HepG2 (cell line): ENCODE data around the gene BLVRB. TPM values are rescaled to one million over a fixed set of nuclear protein-coding genes. Genes with fewer than 3 reads are reported as not detected.

Experiments used
- ARNTL ChIP-seq: sonication (generic); formaldehyde crosslinking; IDR thresholded peaks from 2 replicates; pipeline ENCODE4 v1.4.0; 2020; ENCODE audit warnings: mild to moderate bottlenecking, missing genetic modification reagents
- ATF6 ChIP-seq: sonication (generic); formaldehyde crosslinking; conservative IDR thresholded peaks from 2 replicates; pipeline ENCODE4 v1.4.0; 2020; ENCODE audit warnings: missing genetic modification reagents
- CCAR2 ChIP-seq: fragments of 200-400 bp; formaldehyde crosslinking; optimal IDR thresholded peaks from 2 replicates; pipeline ENCODE3; 2018; ENCODE audit warnings: low read depth, mild to moderate bottlenecking, low read length, moderate library complexity
- ETV5 ChIP-seq: IDR thresholded peaks from 2 replicates; pipeline ENCODE4 v1.6.1; 2018; ENCODE audit warnings: missing biosample characterization, missing genetic modification reagents, inconsistent platforms, borderline replicate concordance
- FOXA1 ChIP-seq, 2 experiments: fragments of 450-650 bp in 1 of 2; sonication (generic) in 1 of 2; formaldehyde crosslinking in 1 of 2; IDR thresholded peaks; 2 replicates each; pipeline versions ENCODE4 v1.4.0 to v1.6.1; 2016 to 2020; ENCODE audit warnings: missing genetic modification reagents in 1 of 2
- FOXJ3 ChIP-seq: sonication (generic); formaldehyde crosslinking; IDR thresholded peaks from 2 replicates; pipeline ENCODE4 v1.4.0; 2020; ENCODE audit warnings: missing genetic modification reagents, mild to moderate bottlenecking, borderline replicate concordance
- FOXK1 ChIP-seq: sonication (generic); formaldehyde crosslinking; IDR thresholded peaks from 2 replicates; pipeline ENCODE4 v1.4.0; 2020; ENCODE audit warnings: low read depth, missing genetic modification reagents, borderline replicate concordance
- GABPA ChIP-seq, 2 experiments: IDR thresholded peaks; 2 replicates each; pipeline ENCODE4 v1.6.1; 2011 to 2016; ENCODE audit warnings: low read depth in 2 of 2, low read length in 1 of 2, missing biosample characterization in 1 of 2, missing genetic modification characterization in 1 of 2
- HDAC1 ChIP-seq: sonication (generic); formaldehyde crosslinking; IDR thresholded peaks from 2 replicates; pipeline ENCODE4 v1.5.1; 2020; ENCODE audit warnings: mild to moderate bottlenecking, missing genetic modification reagents
- HMGA1 ChIP-seq: sonication (generic); formaldehyde crosslinking; conservative IDR thresholded peaks from 2 replicates; pipeline ENCODE4 v1.4.0; 2020; ENCODE audit warnings: missing genetic modification reagents
- KDM2A ChIP-seq: sonication (generic); formaldehyde crosslinking; IDR thresholded peaks from 2 replicates; pipeline ENCODE4 v1.4.0; 2020; ENCODE audit warnings: low read depth, missing genetic modification reagents, borderline replicate concordance
- KLF9 ChIP-seq: IDR thresholded peaks from 2 replicates; pipeline ENCODE4 v1.6.1; 2016; ENCODE audit warnings: low read depth
- MTA1 ChIP-seq: sonication (generic); formaldehyde crosslinking; IDR thresholded peaks from 2 replicates; pipeline ENCODE4 v1.4.0; 2020; ENCODE audit warnings: missing genetic modification reagents, mild to moderate bottlenecking, borderline replicate concordance
- NFKB2 ChIP-seq: sonication (generic); formaldehyde crosslinking; IDR thresholded peaks from 2 replicates; pipeline ENCODE4 v1.4.0; 2020; ENCODE audit warnings: missing genetic modification reagents, borderline replicate concordance
- PCBP1 ChIP-seq: fragments of 200-400 bp; formaldehyde crosslinking; IDR thresholded peaks from 2 replicates; pipeline ENCODE4 v1.6.1; 2017; ENCODE audit warnings: mild to moderate bottlenecking, low read depth, low read length, borderline replicate concordance
- PHF8 ChIP-seq: sonication (generic); formaldehyde crosslinking; IDR thresholded peaks from 2 replicates; pipeline ENCODE4 v1.5.0; 2020; ENCODE audit warnings: missing genetic modification reagents
- POLR2G ChIP-seq: fragments of 200-400 bp; formaldehyde crosslinking; IDR thresholded peaks from 2 replicates; pipeline ENCODE4 v1.6.1; 2018; ENCODE audit warnings: mild to moderate bottlenecking, low read depth, low read length, moderate library complexity
- RXRA ChIP-seq: sonication (generic); formaldehyde crosslinking; IDR thresholded peaks from 2 replicates; pipeline ENCODE4 v1.5.1; 2020; ENCODE audit warnings: missing genetic modification reagents
- SAP130 ChIP-seq: IDR thresholded peaks from 2 replicates; pipeline ENCODE4 v1.6.1; 2016; ENCODE audit warnings: low read depth
- SIN3A ChIP-seq: IDR thresholded peaks from 2 replicates; pipeline ENCODE4 v1.6.1; 2011; ENCODE audit warnings: low read depth, mild to moderate bottlenecking, control low read depth, low read length, borderline replicate concordance
- TBX2 ChIP-seq: sonication (generic); formaldehyde crosslinking; IDR thresholded peaks from 2 replicates; pipeline ENCODE4 v1.5.0; 2020; ENCODE audit warnings: missing genetic modification reagents, mild to moderate bottlenecking, borderline replicate concordance
- ZBTB44 ChIP-seq: sonication (generic); formaldehyde crosslinking; IDR thresholded peaks from 2 replicates; pipeline ENCODE4 v1.4.0; 2020; ENCODE audit warnings: missing genetic modification reagents
- ZKSCAN5 ChIP-seq: sonication (generic); formaldehyde crosslinking; IDR thresholded peaks from 2 replicates; pipeline ENCODE4 v1.5.1; 2020; ENCODE audit warnings: mild to moderate bottlenecking, missing genetic modification reagents
- ZMYM2 ChIP-seq: sonication (generic); formaldehyde crosslinking; IDR thresholded peaks from 2 replicates; pipeline ENCODE4 v1.8.0; 2022; ENCODE audit warnings: mild to moderate bottlenecking, missing genetic modification reagents
- ZMYM3 ChIP-seq: sonication (generic); formaldehyde crosslinking; IDR thresholded peaks from 2 replicates; pipeline ENCODE4 v1.5.1; 2020; ENCODE audit warnings: mild to moderate bottlenecking, missing genetic modification reagents
- ZNF549 ChIP-seq: sonication (generic); formaldehyde crosslinking; IDR thresholded peaks from 2 replicates; pipeline ENCODE4 v1.5.0; 2020; ENCODE audit warnings: missing genetic modification reagents
- ZNF567 ChIP-seq: sonication (generic); formaldehyde crosslinking; IDR thresholded peaks from 2 replicates; pipeline ENCODE4 v1.8.1; 2023; ENCODE audit warnings: mild to moderate bottlenecking, missing genetic modification reagents, borderline replicate concordance
- ZNF607 ChIP-seq: sonication (generic); formaldehyde crosslinking; IDR thresholded peaks from 2 replicates; pipeline ENCODE4 v1.5.1; 2020; ENCODE audit warnings: missing genetic modification reagents, mild to moderate bottlenecking, borderline replicate concordance
- polyA plus RNA-seq, 8 experiments: library from polyadenylated mRNA; depleted of rRNA in 3 of 8; stranded (reverse) in 7 of 8; unstranded in 1 of 8; fragments of >200 nt; fragmentation: Illumina TruSeq in 4 of 8; extraction: Trizol in 4 of 8; gene quantifications; 2 replicates each; pipeline versions ENCODE4 v1.2.1 to v1.2.3, GENCODE V29; 2011 to 2016; ENCODE audit warnings: low read depth in 4 of 8, missing spikeins in 1 of 8, mixed read lengths in 1 of 8; ENCODE audit not compliant: insufficient read depth in 1 of 8
- total RNA-seq, 5 experiments: library from RNA; depleted of rRNA; stranded (reverse); fragments of >200 nt; fragmentation: Illumina TruSeq; extraction: Trizol; gene quantifications; 2 replicates each; pipeline ENCODE4 v1.2.3, GENCODE V29; 2016; ENCODE audit warnings: low read depth in 1 of 5

Gene BLVRB
- total and polyA plus RNA-seq, 2 of the 13 experiments (the other 11 are each of a cell fraction or from before 2014, with no cell fraction given): 25.9 to 51.4 TPM

DNA sequence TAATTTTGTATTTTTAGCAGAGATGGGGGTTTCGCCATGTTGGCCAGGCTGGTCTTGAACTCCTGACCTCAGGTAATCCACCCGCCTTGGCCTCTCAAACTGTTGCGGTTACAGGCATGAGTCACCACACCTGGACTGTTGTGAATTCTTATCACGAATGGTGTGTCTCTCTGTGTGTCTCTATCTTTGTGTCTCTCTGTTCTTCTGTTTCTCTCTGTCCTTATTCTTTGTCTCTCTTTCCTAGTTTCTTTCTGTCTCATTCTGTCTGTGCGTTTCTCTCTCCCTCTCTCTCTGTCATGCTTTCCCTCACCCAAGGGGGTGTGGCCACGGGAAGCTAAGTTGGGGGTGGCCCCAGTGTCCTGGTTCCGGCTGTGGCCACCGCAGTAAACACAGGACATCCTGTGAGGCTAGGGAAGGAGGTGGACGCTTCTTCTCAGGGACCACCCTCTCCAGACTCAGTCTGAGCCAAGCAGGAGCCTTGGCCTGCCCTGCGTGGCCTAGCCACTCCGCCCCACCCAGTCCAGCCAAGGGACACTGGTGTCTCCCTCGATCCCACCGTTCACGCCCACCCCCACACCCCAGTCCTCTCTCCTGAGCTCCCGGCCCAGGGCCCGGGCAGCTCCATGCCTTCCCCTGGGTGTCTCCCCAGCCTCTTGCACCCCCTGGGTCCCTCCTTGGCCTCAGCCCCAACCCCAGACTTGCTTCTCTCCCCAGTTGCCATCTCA lies 48.5 kb downstream of the BLVRB start (continued):
- no peak for TF ChIP-seq ZNF567 (CRISPR knock-in tag)
- no peak for TF ChIP-seq ATF6 (CRISPR knock-in tag)
- TF ChIP-seq FOXJ3 (CRISPR knock-in tag): 0 out of 2 replicates have a peak, but pooled peaks have one; percentile 24
- TF ChIP-seq NFKB2 (CRISPR knock-in tag): peak; percentile 37; the same call in 1 of the 2 replicates
- TF ChIP-seq TBX2 (CRISPR knock-in tag): peak; percentile 29; the same call in 1 of the 2 replicates
- no peak for TF ChIP-seq ZKSCAN5 (CRISPR knock-in tag)
- 0 out of 2 replicates have a peak, but pooled peaks have one; percentile 57 for TF ChIP-seq ZNF607 (CRISPR knock-in tag)
- no peak for TF ChIP-seq CCAR2
- no peak for TF ChIP-seq ZNF549 (CRISPR knock-in tag)
- TF ChIP-seq FOXA1 (IDR thresholded peaks at IDR 0.05): no peak
- peak; percentile 67 for TF ChIP-seq FOXA1 (CRISPR knock-in tag; IDR thresholded peaks at IDR 0.05)
- peak; percentile 41; the same call in 1 of the 2 replicates for TF ChIP-seq SIN3A
- peak; percentile 52; the same call in 1 of the 2 replicates for TF ChIP-seq PCBP1
- no peak; the same call in 1 of the 2 replicates for TF ChIP-seq RXRA (CRISPR knock-in tag)
- no peak for TF ChIP-seq HMGA1 (CRISPR knock-in tag)
- TF ChIP-seq KLF9 (CRISPR knock-in tag): peak; percentile 95
- peak; percentile 87 for TF ChIP-seq ETV5
- peak; percentile 75 for TF ChIP-seq ZMYM3 (CRISPR knock-in tag)
- no peak for TF ChIP-seq HDAC1 (CRISPR knock-in tag)
- no peak for TF ChIP-seq MTA1 (CRISPR knock-in tag)
- no peak for TF ChIP-seq GABPA (IDR thresholded peaks at IDR 0.05; ENCODE audit: low read depth, low read length)
- TF ChIP-seq GABPA (CRISPR knock-in tag; IDR thresholded peaks at IDR 0.05; ENCODE audit: low read depth): peak; percentile 65; the same call in 1 of the 2 replicates
- TF ChIP-seq ZBTB44 (CRISPR knock-in tag): no peak
- peak; percentile 24; the same call in 1 of the 2 replicates for TF ChIP-seq PHF8
- peak; percentile 63 for TF ChIP-seq SAP130 (CRISPR knock-in tag)
- TF ChIP-seq POLR2G: peak; percentile 52; the same call in 1 of the 2 replicates
- TF ChIP-seq FOXK1 (CRISPR knock-in tag): peak; percentile 44; the same call in 1 of the 2 replicates
- TF ChIP-seq ARNTL (CRISPR knock-in tag): no peak
- peak; percentile 19; the same call in 1 of the 2 replicates for TF ChIP-seq KDM2A
- TF ChIP-seq ZMYM2 (CRISPR knock-in tag): peak; percentile 77
